Thyroid gland (tissue), 4 donors: Measurements from ENCODE around the gene GALNT14. TPM values are rescaled to one million over a fixed set of nuclear protein-coding genes. Genes with fewer than 3 reads are reported as not detected.

Experiments
- DNase-seq, 2 donors: peaks; one replicate each; pipeline ENCODE4 v3.0.0-alpha.2; 2019
- H3K27ac ChIP-seq, 3 donors: fragments of 200-600 bp; sonication (generic); 1 replicate in 2 of 3; 2 replicates in 1 of 3; pipeline ENCODE4 v1.5.1; 2016 to 2019; ENCODE audit warnings: mild to moderate bottlenecking in 1 of 3, moderate library complexity in 1 of 3
- H3K27me3 ChIP-seq: fragments of 200-600 bp; sonication (generic); one replicate; pipeline ENCODE4 v1.5.1; 2019
- H3K36me3 ChIP-seq, 2 donors: fragments of 200-600 bp; sonication (generic); one replicate each; pipeline ENCODE4 v1.5.1; 2016 to 2019
- H3K4me1 ChIP-seq, 2 donors: fragments of 200-600 bp; sonication (generic); one replicate each; pipeline ENCODE4 v1.5.1; 2017 to 2019
- H3K4me3 ChIP-seq, 3 donors: fragments of 200-600 bp; sonication (generic); replicated peaks in 1 of 3; 1 replicate in 2 of 3; 2 replicates in 1 of 3; pipeline ENCODE4 v1.5.1; 2016; ENCODE audit warnings: mild to moderate bottlenecking in 1 of 3
- H3K9me3 ChIP-seq: fragments of 200-600 bp; sonication (generic); one replicate; pipeline ENCODE4 v1.5.1; 2017
- POLR2A ChIP-seq, 2 donors: fragments of 450-650 bp; IDR thresholded peaks; one replicate each; pipeline ENCODE4 v1.6.1; 2017; ENCODE audit warnings: antibody characterized with exemption in 2 of 2, mild to moderate bottlenecking in 2 of 2, moderate library complexity in 1 of 2
- WGBS, 2 donors: methylation state at CpG; one replicate each; pipeline ENCODE4 v1.1.5; 2017; 5-methylcytosine and 5-hydroxymethylcytosine counted together
- intact Hi-C: fragments of 100-400 bp; cut with DNase I; formaldehyde crosslinking; loops from one replicate; pipeline ENCODE4 v1.15.1; 2023
- total RNA-seq, 4 donors: library from RNA; depleted of rRNA; stranded (reverse); fragments of >200 nt; gene quantifications; one replicate each; pipeline ENCODE4 v1.2.3, GENCODE V29; 2016
- TF ChIP-seq, protein P1 (sequence below), 6 experiments: fragments of 200-600 bp in 3 of 6; fragments of 450-650 bp in 3 of 6; sonication (generic) in 3 of 6; IDR thresholded peaks; one replicate each; pipeline ENCODE4 v1.5.1; 2016 to 2019; ENCODE audit warnings: antibody characterized with exemption in 6 of 6, mild to moderate bottlenecking in 2 of 6, inconsistent platforms in 1 of 6, moderate library complexity in 1 of 6

Gene GALNT14
- total RNA-seq, 4 donors from 2014 or later, result 0.54 to 5.1 (median 1.1) TPM

DNA sequence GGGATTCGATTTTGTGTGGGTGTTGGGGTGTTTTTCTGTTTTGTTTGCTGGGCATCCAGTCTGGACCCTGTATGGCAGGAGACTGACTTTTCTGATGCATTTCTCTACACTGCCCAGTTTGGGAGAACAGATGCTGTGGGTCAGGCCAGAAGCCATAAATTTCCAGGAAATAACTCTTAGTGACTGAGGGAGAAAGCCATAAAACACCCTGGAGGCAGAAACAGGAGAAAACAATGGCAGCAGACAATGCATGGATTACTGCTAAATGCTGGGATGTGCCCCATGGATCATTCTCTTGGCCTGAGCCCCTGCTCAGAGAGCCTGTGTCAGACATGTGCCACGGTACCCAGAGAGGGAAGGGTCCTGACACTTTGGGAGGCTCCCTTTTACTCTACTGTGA, 197.4 kb downstream of the GALNT14 start:
- WGBS, 2 donors, result 65 to 82% methylated on average over 2 of the region's 2 CpGs

DNA sequence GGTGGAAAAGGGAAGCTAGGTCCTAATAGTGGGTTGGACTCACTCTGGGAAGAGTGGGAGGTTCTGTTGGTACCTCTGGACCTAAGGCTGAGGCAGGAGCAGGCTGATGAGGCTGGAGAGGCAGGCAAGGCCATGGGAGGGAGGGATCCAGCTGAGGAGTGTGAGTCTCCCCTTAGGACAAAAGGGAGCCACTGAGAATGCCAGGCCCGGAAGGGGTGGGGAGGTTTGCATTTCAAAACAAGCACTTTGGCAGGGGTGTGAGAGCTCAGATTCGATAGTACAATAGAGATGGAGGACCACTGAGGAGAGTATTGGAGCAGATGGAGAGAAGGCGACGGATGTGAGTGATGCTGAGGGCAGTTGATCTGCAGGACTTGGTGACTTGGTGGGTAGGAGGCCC, 198.9 kb downstream of the GALNT14 start:
- H3K27ac ChIP-seq, result no peak overlapping the region
- no peak overlapping the region for H3K4me3 ChIP-seq
- H3K36me3 ChIP-seq, result no peaks in the 10 kb centered on the region
- intact Hi-C loops, result no loop called here
- no peak for DNase-seq
- H3K9me3 ChIP-seq, result no peaks in the 10 kb centered on the region
- TF ChIP-seq, protein P1, sequence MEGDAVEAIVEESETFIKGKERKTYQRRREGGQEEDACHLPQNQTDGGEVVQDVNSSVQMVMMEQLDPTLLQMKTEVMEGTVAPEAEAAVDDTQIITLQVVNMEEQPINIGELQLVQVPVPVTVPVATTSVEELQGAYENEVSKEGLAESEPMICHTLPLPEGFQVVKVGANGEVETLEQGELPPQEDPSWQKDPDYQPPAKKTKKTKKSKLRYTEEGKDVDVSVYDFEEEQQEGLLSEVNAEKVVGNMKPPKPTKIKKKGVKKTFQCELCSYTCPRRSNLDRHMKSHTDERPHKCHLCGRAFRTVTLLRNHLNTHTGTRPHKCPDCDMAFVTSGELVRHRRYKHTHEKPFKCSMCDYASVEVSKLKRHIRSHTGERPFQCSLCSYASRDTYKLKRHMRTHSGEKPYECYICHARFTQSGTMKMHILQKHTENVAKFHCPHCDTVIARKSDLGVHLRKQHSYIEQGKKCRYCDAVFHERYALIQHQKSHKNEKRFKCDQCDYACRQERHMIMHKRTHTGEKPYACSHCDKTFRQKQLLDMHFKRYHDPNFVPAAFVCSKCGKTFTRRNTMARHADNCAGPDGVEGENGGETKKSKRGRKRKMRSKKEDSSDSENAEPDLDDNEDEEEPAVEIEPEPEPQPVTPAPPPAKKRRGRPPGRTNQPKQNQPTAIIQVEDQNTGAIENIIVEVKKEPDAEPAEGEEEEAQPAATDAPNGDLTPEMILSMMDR (IDR thresholded peaks at IDR 0.05), result no peak
- no peak for TF ChIP-seq POLR2A (IDR thresholded peaks at IDR 0.05)
- H3K27me3 ChIP-seq, result no peaks in the 10 kb centered on the region
- WGBS, 2 donors, result 69 to 71% methylated on average over 4 of the region's 4 CpGs
- no peaks in the 10 kb centered on the region for H3K4me1 ChIP-seq

More for the DNA sequence above, 197.4 kb downstream of the GALNT14 start:
- intact Hi-C loops, result no loop called here
- no peaks in the 10 kb centered on the region for H3K36me3 ChIP-seq
- no peaks in the 10 kb centered on the region for H3K27me3 ChIP-seq
- no peak for DNase-seq
- no peaks in the 10 kb centered on the region for H3K9me3 ChIP-seq
- H3K27ac ChIP-seq, result no peak overlapping the region
- no peaks in the 10 kb centered on the region for H3K4me1 ChIP-seq
- no peak for TF ChIP-seq POLR2A (IDR thresholded peaks at IDR 0.05)
- TF ChIP-seq, protein P1 (IDR thresholded peaks at IDR 0.05), result no peak
- no peak overlapping the region for H3K4me3 ChIP-seq

DNA sequence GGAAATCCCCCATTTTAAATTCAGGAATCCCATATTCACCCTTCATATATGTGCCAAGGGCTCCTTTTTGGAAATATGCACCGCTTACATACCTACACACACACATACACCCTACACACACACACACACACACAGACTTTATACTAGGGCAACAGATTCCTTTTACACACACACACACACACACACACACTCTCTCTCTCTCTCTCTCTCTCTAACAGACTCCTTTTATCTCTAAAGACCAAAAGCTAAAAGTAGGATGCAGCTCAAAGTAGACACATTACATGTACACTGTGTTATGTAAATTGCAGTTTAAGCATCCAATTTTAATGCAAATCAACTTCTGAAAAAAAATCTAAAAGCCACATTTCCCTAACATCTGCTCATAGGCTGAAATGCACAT, 200.0 kb downstream of the GALNT14 start:
- H3K4me1 ChIP-seq, result no peaks in the 10 kb centered on the region
- no peak overlapping the region for H3K27ac ChIP-seq
- H3K4me3 ChIP-seq, result no peak overlapping the region
- DNase-seq, result no peak
- TF ChIP-seq, protein P1 (IDR thresholded peaks at IDR 0.05), result no peak
- no peak for TF ChIP-seq POLR2A (IDR thresholded peaks at IDR 0.05)
- H3K9me3 ChIP-seq, result no peaks in the 10 kb centered on the region
- WGBS, 2 donors, result 85 to 86% methylated on average over 1 of the region's 1 CpG
- intact Hi-C loops, result no loop called here
- H3K27me3 ChIP-seq, result no peaks in the 10 kb centered on the region
- no peaks in the 10 kb centered on the region for H3K36me3 ChIP-seq

DNA sequence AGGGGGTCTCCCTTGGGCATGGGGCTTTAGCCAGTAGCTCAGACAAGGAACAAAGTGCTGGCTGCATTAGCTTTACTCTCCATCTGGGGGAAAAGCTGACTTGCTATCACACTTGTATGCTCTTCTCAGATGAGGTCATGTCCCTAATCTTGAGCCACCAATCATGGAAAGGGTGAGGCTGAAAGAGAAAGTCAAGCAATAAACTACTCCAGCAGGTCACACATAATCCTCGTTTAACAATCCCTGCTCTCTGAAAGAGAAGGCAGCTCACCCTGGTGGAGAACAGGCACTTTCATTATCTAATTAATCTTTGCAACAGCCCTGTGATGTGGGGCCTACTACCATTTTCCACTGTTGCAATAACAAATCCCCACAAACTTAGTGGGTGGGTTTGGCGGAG, 201.3 kb downstream of the GALNT14 start:
- WGBS, 2 donors, result 60 to 77% methylated on average over 2 of the region's 2 CpGs
- H3K4me3 ChIP-seq, result no peak overlapping the region
- no peak overlapping the region for H3K27ac ChIP-seq
- intact Hi-C loops, result no loop called here
- H3K4me1 ChIP-seq, result no peaks in the 10 kb centered on the region
- DNase-seq, result no peak
- H3K36me3 ChIP-seq, result no peaks in the 10 kb centered on the region
- TF ChIP-seq POLR2A (IDR thresholded peaks at IDR 0.05), result no peak
- TF ChIP-seq, protein P1 (IDR thresholded peaks at IDR 0.05), result no peak
- no peaks in the 10 kb centered on the region for H3K27me3 ChIP-seq
- no peaks in the 10 kb centered on the region for H3K9me3 ChIP-seq

DNA sequence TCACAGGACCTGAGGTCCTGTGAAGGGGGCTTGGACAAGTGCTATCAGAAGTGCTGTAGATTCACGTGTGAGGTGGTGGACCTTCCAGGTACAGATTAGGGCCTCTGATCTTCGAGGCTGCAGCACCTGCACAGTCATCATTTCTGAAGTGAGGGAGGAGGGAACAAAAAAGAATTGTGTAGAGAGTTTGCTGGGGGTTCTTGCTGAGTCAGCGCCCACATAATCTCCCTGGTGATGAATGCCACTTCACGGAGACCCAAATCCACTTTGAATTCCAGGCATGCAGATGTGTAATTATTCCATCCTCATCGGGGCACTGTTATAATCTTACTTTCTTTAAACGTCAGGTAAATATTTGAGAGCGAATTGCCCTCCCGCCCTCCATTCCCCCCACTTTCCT, 202.4 kb downstream of the GALNT14 start:
- no peak overlapping the region for H3K4me3 ChIP-seq
- H3K27ac ChIP-seq, result no peak overlapping the region
- H3K36me3 ChIP-seq, result no peaks in the 10 kb centered on the region
- no peak for TF ChIP-seq POLR2A (IDR thresholded peaks at IDR 0.05)
- TF ChIP-seq, protein P1 (IDR thresholded peaks at IDR 0.05), result no peak
- no peaks in the 10 kb centered on the region for H3K4me1 ChIP-seq
- 61 to 71% methylated on average over 8 of the region's 8 CpGs for WGBS, 2 donors
- no peaks in the 10 kb centered on the region for H3K9me3 ChIP-seq
- intact Hi-C loops, result no loop called here
- DNase-seq, result no peak
- H3K27me3 ChIP-seq, result no peaks in the 10 kb centered on the region
